IMR-90 (cell line): Measurements from ENCODE around the gene YIPF1. TPM values are rescaled to one million over a fixed set of nuclear protein-coding genes. Genes with fewer than 3 reads are reported as not detected.

Experiments used
- ATAC-seq: fragments of 200-7000 bp; cut with Tn5 transposase; 2 replicates; pipeline ENCODE4 v1.9.1; 2020; ENCODE audit warnings: low read depth, mild to moderate bottlenecking, moderate library complexity
- BruUV-seq: library from RNA; stranded (reverse); fragments of 400-500 nt; replicated peaks from 2 replicates; lab custom pipeline; 2021; lab: Mats Ljungman, UMichigan
- CTCF ChIA-PET: fragments of 300-600 bp; formaldehyde crosslinking; extraction: SDS; loops from one replicate; lab custom pipeline; 2021; ENCODE audit warnings: antibody characterized with exemption; lab: Yijun Ruan, JAX
- POLR2A ChIA-PET: fragments of 300-600 bp; sonication (Branson Sonifier 250); formaldehyde crosslinking; loops from one replicate; lab custom pipeline; 2022; ENCODE audit warnings: antibody characterized with exemption; ENCODE audit not compliant: unreplicated experiment; lab: Charles Lee
- DNase-seq: peaks from one replicate; pipeline ENCODE4 v3.0.0; 2013
- H2AFZ ChIP-seq: replicated peaks from 2 replicates; pipeline ENCODE3; 2013; ENCODE audit warnings: low read length, mild to moderate bottlenecking; ENCODE audit not compliant: poor library complexity
- H2AK5ac ChIP-seq: 2 replicates; pipeline ENCODE4 v1.6.1; 2013; ENCODE audit warnings: low read depth, low read length, inconsistent platforms
- H2AK9ac ChIP-seq: replicated peaks from 2 replicates; pipeline ENCODE3; 2013; ENCODE audit warnings: mild to moderate bottlenecking, low read depth, low read length, moderate library complexity; ENCODE audit not compliant: poor library complexity
- H2BK120ac ChIP-seq: 2 replicates; pipeline ENCODE4 v1.6.1; 2013; ENCODE audit warnings: low read depth, low read length, inconsistent platforms
- H2BK15ac ChIP-seq: 3 replicates; pipeline ENCODE4 v1.6.1; 2013; ENCODE audit warnings: low read depth, low read length, inconsistent platforms
- H2BK20ac ChIP-seq: 2 replicates; pipeline ENCODE4 v1.6.1; 2013; ENCODE audit warnings: low read depth, mild to moderate bottlenecking, inconsistent platforms, low read length, moderate library complexity
- H2BK5ac ChIP-seq: 2 replicates; pipeline ENCODE4 v1.6.1; 2013; ENCODE audit warnings: mild to moderate bottlenecking, low read depth, low read length, inconsistent platforms; ENCODE audit not compliant: poor library complexity, severe bottlenecking
- H3K14ac ChIP-seq: replicated peaks from 2 replicates; pipeline ENCODE4 v1.6.1; 2013; ENCODE audit warnings: low read depth, low read length, inconsistent platforms
- H3K18ac ChIP-seq: 2 replicates; pipeline ENCODE4 v1.6.1; 2013; ENCODE audit warnings: low read depth, low read length, control low read depth
- H3K23ac ChIP-seq: 2 replicates; pipeline ENCODE4 v1.6.1; 2013; ENCODE audit warnings: low read depth, low read length, inconsistent platforms
- H3K27ac ChIP-seq: 2 replicates; pipeline ENCODE4 v1.5.1; 2013; ENCODE audit warnings: mild to moderate bottlenecking, control low read depth, low read length; ENCODE audit not compliant: insufficient read depth
- H3K27me3 ChIP-seq: 2 replicates; pipeline ENCODE4 v1.6.1; 2013; ENCODE audit warnings: low read length; ENCODE audit not compliant: control insufficient read depth, insufficient read depth
- H3K36me3 ChIP-seq: 2 replicates; pipeline ENCODE4 v1.6.1; 2013; ENCODE audit warnings: low read length, mixed read lengths; ENCODE audit not compliant: control insufficient read depth, insufficient read depth
- H3K4ac ChIP-seq: 2 replicates; pipeline ENCODE4 v1.6.1; 2013; ENCODE audit warnings: low read depth, low read length, inconsistent platforms
- H3K4me1 ChIP-seq: 2 replicates; pipeline ENCODE4 v1.6.1; 2013; ENCODE audit warnings: low read length, mixed read lengths; ENCODE audit not compliant: control insufficient read depth, insufficient read depth
- H3K4me2 ChIP-seq: 2 replicates; pipeline ENCODE4 v1.6.1; 2013; ENCODE audit warnings: low read depth, mild to moderate bottlenecking, control low read depth, low read length, moderate library complexity
- H3K4me3 ChIP-seq: 2 replicates; pipeline ENCODE4 v1.5.1; 2013; ENCODE audit warnings: low read depth, mild to moderate bottlenecking, control low read depth, low read length, moderate library complexity; ENCODE audit not compliant: insufficient read depth
- H3K56ac ChIP-seq: 2 replicates; pipeline ENCODE4 v1.6.1; 2013; ENCODE audit warnings: low read length, inconsistent platforms; ENCODE audit not compliant: insufficient read depth; ENCODE audit errors: extremely low read depth
- H3K79me1 ChIP-seq, 2 experiments: 2 replicates each; pipeline ENCODE4 v1.6.1; 2013; ENCODE audit warnings: low read length in 2 of 2, inconsistent platforms in 1 of 2, low read depth in 1 of 2
- H3K9ac ChIP-seq: 2 replicates; pipeline ENCODE4 v1.6.1; 2013; ENCODE audit warnings: low read depth, low read length, control low read depth
- H3K9me1 ChIP-seq: 2 replicates; pipeline ENCODE4 v1.6.1; 2013; ENCODE audit warnings: low read length, inconsistent platforms; ENCODE audit not compliant: insufficient read depth
- H3K9me3 ChIP-seq: 2 replicates; pipeline ENCODE4 v1.6.1; 2013; ENCODE audit warnings: low read length; ENCODE audit not compliant: control insufficient read depth, insufficient read depth
- H4K20me1 ChIP-seq: 2 replicates; pipeline ENCODE4 v1.6.1; 2013; ENCODE audit warnings: low read length, inconsistent platforms; ENCODE audit not compliant: insufficient read depth
- H4K5ac ChIP-seq: 2 replicates; pipeline ENCODE4 v1.6.1; 2013; ENCODE audit warnings: mild to moderate bottlenecking, low read depth, low read length, control low read depth
- H4K8ac ChIP-seq, 2 experiments: 2 replicates each; pipeline ENCODE4 v1.6.1; 2013; ENCODE audit warnings: low read depth in 2 of 2, low read length in 2 of 2, control low read depth in 1 of 2, inconsistent platforms in 1 of 2
- H4K91ac ChIP-seq: 2 replicates; pipeline ENCODE4 v1.6.1; 2013; ENCODE audit warnings: low read depth, low read length, inconsistent platforms; ENCODE audit not compliant: insufficient read depth
- BHLHE40 ChIP-seq: fragments of 150-350 bp; IDR thresholded peaks from 2 replicates; pipeline ENCODE4 v1.6.1; 2016; ENCODE audit warnings: mild to moderate bottlenecking, low read depth, low read length
- CEBPB ChIP-seq: IDR thresholded peaks from 2 replicates; pipeline ENCODE4 v1.6.1; 2012; ENCODE audit warnings: low read depth, low read length, improper control_type of control experiment
- CHD1 ChIP-seq: IDR thresholded peaks from 2 replicates; pipeline ENCODE4 v1.6.1; 2012; ENCODE audit warnings: low read depth, low read length, improper control_type of control experiment
- CTCF ChIP-seq: conservative IDR thresholded peaks from 2 replicates; pipeline ENCODE4 v1.5.1; 2012; ENCODE audit warnings: mild to moderate bottlenecking, low read depth, low read length, improper control_type of control experiment
- ELK1 ChIP-seq: fragments of 150-350 bp; IDR thresholded peaks from 2 replicates; pipeline ENCODE4 v1.6.1; 2016; ENCODE audit warnings: low read depth, mild to moderate bottlenecking, low read length, moderate library complexity, borderline replicate concordance
- FOS ChIP-seq: fragments of 150-350 bp; IDR thresholded peaks from 2 replicates; pipeline ENCODE4 v1.6.1; 2016; ENCODE audit warnings: low read depth, low read length
- MAFK ChIP-seq: IDR thresholded peaks from 2 replicates; pipeline ENCODE4 v1.6.1; 2012; ENCODE audit warnings: low read depth, low read length, improper control_type of control experiment
- MAZ ChIP-seq: IDR thresholded peaks from 2 replicates; pipeline ENCODE4 v1.6.1; 2012; ENCODE audit warnings: low read depth, mild to moderate bottlenecking, low read length, improper control_type of control experiment, moderate library complexity, borderline replicate concordance
- MXI1 ChIP-seq: IDR thresholded peaks from 2 replicates; pipeline ENCODE4 v1.6.1; 2012; ENCODE audit warnings: low read depth, mild to moderate bottlenecking, low read length, moderate library complexity, borderline replicate concordance
- NFE2L2 ChIP-seq: fragments of 150-350 bp; IDR thresholded peaks from 2 replicates; pipeline ENCODE4 v1.6.1; 2016; ENCODE audit warnings: low read depth, mild to moderate bottlenecking, low read length
- RAD21 ChIP-seq: IDR thresholded peaks from 2 replicates; pipeline ENCODE4 v1.6.1; 2012; ENCODE audit warnings: low read length, improper control_type of control experiment
- RCOR1 ChIP-seq: IDR thresholded peaks from 2 replicates; pipeline ENCODE4 v1.6.1; 2012; ENCODE audit warnings: mild to moderate bottlenecking, low read length, improper control_type of control experiment; ENCODE audit not compliant: insufficient replicate concordance
- RFX5 ChIP-seq: IDR thresholded peaks from 2 replicates; pipeline ENCODE4 v1.8.0; 2012; ENCODE audit warnings: low read depth, mild to moderate bottlenecking, low read length, moderate library complexity
- SMC3 ChIP-seq: fragments of 150-350 bp; IDR thresholded peaks from 2 replicates; pipeline ENCODE4 v1.6.1; 2016; ENCODE audit warnings: low read depth, mild to moderate bottlenecking, antibody characterized with exemption, low read length, moderate library complexity
- USF2 ChIP-seq: fragments of 150-350 bp; IDR thresholded peaks from 2 replicates; pipeline ENCODE4 v1.6.1; 2017; ENCODE audit warnings: mild to moderate bottlenecking, antibody characterized with exemption, low read length, low read depth
- WGBS, 2 experiments: methylation state at CpG; one replicate each; pipeline versions ENCODE4 v1.1.5 to v1.1.7; 2013; ENCODE audit warnings: missing lambda C conversion rate in 2 of 2; ENCODE audit not compliant: insufficient read length in 1 of 2; ENCODE audit errors: extremely low coverage in 2 of 2; 5-methylcytosine and 5-hydroxymethylcytosine counted together
- dilution Hi-C: fragments of 300-500 bp; cut with HindIII; formaldehyde crosslinking; loops from one replicate; pipeline ENCODE4 v1.14.3; 2018; ENCODE audit warnings: low sequenced_read_pairs; ENCODE audit not compliant: unreplicated experiment
- in situ Hi-C: fragments of 300-500 bp; cut with MboI; formaldehyde crosslinking; loops from 3 replicates; pipeline ENCODE4 v1.14.3; 2019; ENCODE audit warnings: low sequenced_read_pairs, inconsistent platforms, mixed read lengths
- intact Hi-C: fragments of 100-400 bp; cut with micrococcal nuclease; formaldehyde crosslinking; loops from 2 replicates; pipeline ENCODE4 v1.10.0; 2022
- polyA plus RNA-seq, 3 experiments: library from polyadenylated mRNA; depleted of rRNA; stranded (reverse); fragments of >200 nt; gene quantifications; 2 replicates each; pipeline ENCODE4 v1.2.3, GENCODE V29; 2012; ENCODE audit warnings: low replicate concordance in 1 of 3
- total RNA-seq: library from RNA; depleted of rRNA; stranded (reverse); fragments of >200 nt; gene quantifications from 2 replicates; pipeline ENCODE4 v1.2.3, GENCODE V29; 2012

The YIPF1 gene
- total and polyA plus RNA-seq, 2 of the 4 experiments (the other 2 are of a cell fraction) = 23.7 to 35.3 TPM

- DNase-seq (no peak), ATAC-seq (no peak)
- no peak overlapping the region for H4K5ac ChIP-seq
- H3K18ac ChIP-seq = no peak overlapping the region
- no peaks in the 10 kb centered on the region for H3K27me3 ChIP-seq
- no peak overlapping the region for H2BK5ac ChIP-seq
- peaks cover 12% of the 10 kb centered on the region for H3K4me1 ChIP-seq
- 0 out of 2 replicates have a peak overlapping the region, but pooled peaks have one; percentile 6 for H3K4ac ChIP-seq
- no peak overlapping the region for H3K14ac ChIP-seq
- H3K9me3 ChIP-seq = no peaks in the 10 kb centered on the region
- H2AK9ac ChIP-seq = no peak overlapping the region
- peaks cover 5 to 9% of the 10 kb centered on the region in 2 experiments for H3K79me1 ChIP-seq
- CTCF ChIA-PET = no interaction called here
- no peak overlapping the region for H4K8ac ChIP-seq
- no peak overlapping the region for H3K27ac ChIP-seq
- in situ Hi-C loops (no loop called here), dilution Hi-C loops (no loop called here), intact Hi-C loops (no loop called here)
- TF ChIP-seq CTCF (no peak), NFE2L2 (no peak), MXI1 (no peak), RFX5 (no peak), RCOR1 (no peak), SMC3 (no peak), FOS (no peak), BHLHE40 (no peak), CEBPB (no peak), MAFK (no peak), CHD1 (no peak), ELK1 (no peak), MAZ (no peak), RAD21 (no peak), USF2 (no peak)
- no TSS peak for BruUV-seq
- peaks cover 14% of the 10 kb centered on the region; the same call in 1 of the 2 replicates for H3K9me1 ChIP-seq
- no peak overlapping the region for H2BK120ac ChIP-seq
- H2AFZ ChIP-seq = no peak overlapping the region
- POLR2A ChIA-PET = no interaction called here
- no peak overlapping the region for H2BK15ac ChIP-seq
- H3K23ac ChIP-seq = no peak overlapping the region
- no peak overlapping the region for H3K9ac ChIP-seq
- H2BK20ac ChIP-seq = no peak overlapping the region
- H3K4me2 ChIP-seq = no peak overlapping the region
- no CpG with 5 or more reads among the region's 5 CpGs for WGBS, 2 experiments
- no peaks in the 10 kb centered on the region for H3K36me3 ChIP-seq
- H3K4me3 ChIP-seq = no peak overlapping the region
- H4K91ac ChIP-seq = no peak overlapping the region
- H4K20me1 ChIP-seq = peaks cover 8% of the 10 kb centered on the region; the same call in 1 of the 2 replicates
- H2AK5ac ChIP-seq = no peak overlapping the region
- no peak overlapping the region for H3K56ac ChIP-seq
Observed at GRCh38 chr1:53892911-53893310, 3.3 kb upstream of the YIPF1 start.
